ENCODE results near the gene TMEM14A.

Gene TMEM14A

DNA sequence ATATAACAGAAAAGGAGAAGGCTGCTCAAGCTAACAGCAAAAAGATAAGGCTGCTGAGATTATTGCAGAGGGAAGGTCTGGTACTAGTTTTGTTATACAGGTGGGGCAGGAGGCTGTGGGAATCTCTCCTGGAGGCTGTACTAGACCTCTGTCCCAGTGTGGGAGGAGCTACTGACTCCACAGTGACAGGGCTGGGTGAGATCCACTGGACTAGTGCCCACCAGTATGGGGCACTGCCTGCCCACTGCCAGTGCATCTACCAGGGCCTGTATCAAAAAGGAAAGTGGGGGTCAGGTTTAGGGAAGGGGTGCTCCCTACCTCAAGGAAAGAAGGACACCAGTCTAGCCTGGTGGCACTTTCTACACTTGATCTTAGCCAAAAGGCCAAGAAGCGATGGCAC lies 62.3 kb downstream of the TMEM14A start:
- no peak for DNase-seq (ENCODE audit: low read depth in 1 of 2, low spot score in 1 of 2)

DNA sequence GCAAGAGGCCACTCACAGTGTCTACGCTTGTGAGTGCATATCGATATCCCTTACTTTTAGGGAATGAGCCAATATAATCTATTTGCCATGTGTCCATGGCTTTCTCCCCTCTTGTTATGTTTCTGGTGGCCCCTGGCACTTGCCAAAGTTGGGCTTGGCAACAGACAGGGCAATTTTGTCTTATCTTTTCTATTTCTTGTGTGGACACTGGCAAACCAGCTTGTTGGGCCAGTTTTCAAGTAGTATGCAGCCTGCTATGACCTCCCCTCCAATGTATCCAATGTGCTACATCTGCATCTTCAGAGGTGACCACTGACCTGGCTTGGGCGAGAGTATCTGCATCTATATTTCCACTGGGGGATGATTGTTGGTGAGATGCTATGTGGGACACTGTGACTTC lies 63.2 kb downstream of the TMEM14A start:
- DNase-seq (ENCODE audit: low read depth in 1 of 2, low spot score in 1 of 2) = no peak

DNA sequence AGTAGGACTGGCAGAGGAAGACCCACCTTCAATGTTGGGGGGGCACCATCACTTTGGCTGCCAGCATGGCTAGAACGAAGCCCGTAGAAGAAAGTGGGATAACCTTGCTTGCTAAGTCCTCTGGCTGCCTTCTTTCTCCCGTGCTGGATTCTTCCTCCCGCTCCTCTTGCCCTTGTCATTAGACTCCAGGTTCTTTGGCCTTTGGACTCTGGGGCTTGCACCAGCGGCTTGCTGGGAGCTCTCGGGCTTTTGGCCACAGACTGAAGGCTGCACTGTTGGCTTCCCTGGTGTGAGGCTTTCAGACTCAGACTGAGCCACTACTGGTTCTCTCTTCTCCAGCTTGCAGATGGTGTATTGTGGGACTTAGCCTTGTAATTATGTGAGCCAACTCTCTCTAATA lies 64.2 kb downstream of the TMEM14A start:
- DNase-seq (ENCODE audit: low read depth in 1 of 2, low spot score in 1 of 2) = no peak

DNA sequence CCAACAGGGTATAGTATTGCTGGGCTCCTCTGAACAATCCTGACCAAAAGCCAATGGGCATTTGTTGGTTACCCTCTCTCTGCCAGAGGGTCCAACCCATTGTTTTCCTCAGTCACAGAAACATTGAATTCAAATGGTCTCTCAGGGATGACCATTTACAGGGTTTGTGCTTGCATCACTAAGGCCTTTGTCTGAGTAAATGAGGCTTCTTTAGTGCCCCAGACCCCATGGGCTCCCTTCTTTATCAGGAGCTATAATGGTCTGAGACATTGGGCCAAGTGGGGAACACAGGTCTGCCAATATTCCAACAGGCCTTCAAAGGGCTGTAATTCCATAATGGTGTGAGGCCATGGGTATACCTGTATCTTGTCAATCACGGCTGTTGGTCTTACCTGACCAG lies 65.2 kb downstream of the TMEM14A start:
- DNase-seq (ENCODE audit: low read depth in 1 of 2, low spot score in 1 of 2) = no peak
